ENCODE measurements around the gene GTF3A.

- TF ChIP-seq GATA2 (IDR thresholded peaks at IDR 0.05; ENCODE audit: low read depth, low read length) (no peak), GATA3 (IDR thresholded peaks at IDR 0.05; ENCODE audit: low read depth, low read length) (no peak)
Observed at GRCh38 chr13:27448308-27448707, 23.9 kb downstream of the GTF3A start.

Measured in SH-SY5Y (cell line).